GM12801 (cell line): ENCODE data around the gene PLA2G5.

Experiments
- CTCF ChIP-seq: IDR thresholded peaks from one replicate; pipeline ENCODE4 v1.5.1; 2011; ENCODE audit warnings: control low read depth; ENCODE audit not compliant: insufficient read length; ENCODE audit errors: extremely low read depth

PLA2G5 gene

GRCh38 chr1:20069874-20070273, at the start of gene PLA2G5:
Gene PLA2G5 (plus strand): TSS chr1:20070194. CDS start chr1:20084831, 14,637 bp downstream.
- no peak for TF ChIP-seq CTCF

- no peak for TF ChIP-seq CTCF
Measured at GRCh38 chr1:20028125-20028524, 41.9 kb upstream of the PLA2G5 start.

- TF ChIP-seq CTCF: no peak
Measured at GRCh38 chr1:20028726-20029125, 41.3 kb upstream of the PLA2G5 start.

DNA sequence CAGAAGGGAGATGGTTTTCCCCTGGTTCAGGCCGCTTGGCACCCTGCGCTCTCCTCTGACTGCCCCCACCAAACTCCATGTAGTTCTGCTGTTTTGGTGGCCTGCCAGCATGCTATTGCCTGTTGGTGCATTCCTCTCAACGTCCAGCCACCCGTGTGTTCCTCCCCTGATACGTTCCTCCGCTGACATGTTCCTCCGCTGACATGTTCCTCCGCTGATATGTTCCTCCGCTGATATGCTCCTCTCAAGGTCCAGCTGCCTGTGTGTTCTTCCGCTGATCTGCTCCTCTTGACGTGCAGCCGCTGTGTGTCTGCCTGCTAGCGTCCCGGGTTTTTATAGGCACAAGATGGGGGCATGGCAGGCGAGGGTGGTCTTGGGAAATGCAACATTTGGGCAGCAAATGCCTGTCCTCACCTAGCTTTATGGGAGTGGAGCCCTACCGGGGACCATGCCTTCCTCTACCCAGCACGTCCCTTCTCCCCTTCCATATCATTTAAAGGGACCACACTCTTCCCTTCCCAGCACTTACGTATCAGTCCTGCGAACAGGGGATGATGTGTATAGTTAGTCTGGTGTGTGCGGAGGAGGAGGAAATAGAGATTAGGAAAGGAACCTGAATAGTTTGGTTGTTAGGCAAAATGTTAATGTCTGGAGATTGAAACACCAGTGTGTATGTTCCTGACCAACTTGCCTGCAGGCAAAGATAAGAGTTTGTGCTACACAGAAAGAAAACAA, 40.6 kb upstream of the PLA2G5 start:
- no peak for TF ChIP-seq CTCF

DNA sequence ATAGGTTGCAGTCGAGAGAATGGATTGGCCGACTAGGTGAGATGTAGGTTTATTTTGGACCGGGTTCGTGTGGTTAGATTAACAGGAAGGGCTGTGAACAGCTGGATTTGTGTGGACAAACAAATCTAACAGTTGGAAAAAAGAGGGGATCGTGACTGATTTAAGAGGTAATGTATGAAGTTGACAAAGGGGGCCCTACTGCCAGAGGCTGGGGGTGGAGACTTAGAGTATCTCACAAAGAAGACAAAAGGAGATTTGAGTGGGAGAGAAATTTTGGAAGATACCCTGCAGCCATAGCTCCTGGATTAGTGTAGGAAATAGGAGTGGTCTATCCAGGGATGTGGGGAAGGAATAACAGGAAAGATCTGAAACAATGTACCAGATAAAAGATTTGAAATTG, 38.8 kb upstream of the PLA2G5 start:
- TF ChIP-seq CTCF: no peak

DNA sequence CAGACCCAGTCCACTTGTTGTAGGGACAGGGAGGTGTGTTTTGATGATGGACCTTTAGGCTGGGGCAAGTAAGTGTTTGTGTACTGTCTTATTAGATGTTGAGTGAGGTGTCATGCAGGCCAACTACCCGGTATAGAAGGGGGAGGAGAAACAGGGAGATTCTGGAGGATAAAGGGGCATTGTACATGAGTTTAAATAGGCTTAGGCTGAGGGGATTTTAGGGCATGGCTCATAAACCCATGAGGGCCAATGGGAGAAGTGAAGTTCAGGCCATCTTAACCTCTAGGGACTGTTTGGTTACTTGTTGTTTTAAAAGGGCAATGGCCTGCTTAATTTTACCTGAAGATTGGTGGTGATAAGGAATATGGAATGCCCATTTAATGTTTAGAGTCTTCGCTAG, 38.2 kb upstream of the PLA2G5 start:
- no peak for TF ChIP-seq CTCF

DNA sequence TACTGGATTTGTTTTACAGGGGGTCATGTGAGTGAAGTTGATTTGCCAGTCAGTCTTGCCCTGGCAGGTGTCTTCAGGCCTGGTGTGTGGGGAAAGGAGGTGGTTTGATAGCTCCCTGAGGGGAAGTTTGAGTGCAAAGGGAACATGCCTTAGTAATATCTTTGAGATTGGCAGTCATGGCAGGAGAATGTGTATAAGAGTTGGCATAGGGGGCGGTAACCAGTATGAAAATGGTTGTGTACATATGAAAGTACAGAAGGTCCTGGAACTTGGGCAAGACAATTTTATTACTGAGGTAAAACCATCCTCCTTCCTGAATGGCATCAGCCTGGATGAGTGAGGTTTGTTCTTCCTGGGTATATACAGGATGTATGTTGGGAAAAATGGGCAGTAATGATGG, 37.6 kb upstream of the PLA2G5 start:
- no peak for TF ChIP-seq CTCF
